HepG2 (cell line): ENCODE data around the gene WBP1. TPM values are rescaled to one million over a fixed set of nuclear protein-coding genes. Genes with fewer than 3 reads are reported as not detected.

Experiments
- ARID4A ChIP-seq: sonication (generic); formaldehyde crosslinking; IDR thresholded peaks from 2 replicates; pipeline ENCODE4 v1.5.0; 2020; ENCODE audit warnings: mild to moderate bottlenecking, missing genetic modification reagents, borderline replicate concordance
- KIAA2018 ChIP-seq: sonication (generic); formaldehyde crosslinking; IDR thresholded peaks from 2 replicates; pipeline ENCODE4 v1.5.0; 2020; ENCODE audit warnings: mild to moderate bottlenecking, missing genetic modification reagents, borderline replicate concordance
- SALL2 ChIP-seq: sonication (generic); formaldehyde crosslinking; IDR thresholded peaks from 2 replicates; pipeline ENCODE4 v1.8.1; 2023; ENCODE audit warnings: mild to moderate bottlenecking, missing genetic modification reagents, inconsistent platforms
- XBP1 ChIP-seq: sonication (generic); formaldehyde crosslinking; IDR thresholded peaks from 2 replicates; pipeline ENCODE4 v1.5.0; 2020; ENCODE audit warnings: missing genetic modification reagents
- ZHX2 ChIP-seq, 2 experiments: sonication (generic) in 1 of 2; formaldehyde crosslinking in 1 of 2; IDR thresholded peaks; 2 replicates each; pipeline versions ENCODE4 v1.6.1 to v1.9.0; 2014 to 2022; ENCODE audit warnings: antibody characterized with exemption in 1 of 2, borderline replicate concordance in 1 of 2, inconsistent platforms in 1 of 2, low read depth in 1 of 2, missing genetic modification reagents in 1 of 2
- ZNF75D ChIP-seq: sonication (generic); formaldehyde crosslinking; IDR thresholded peaks from 2 replicates; pipeline ENCODE4 v1.8.1; 2023; ENCODE audit warnings: missing genetic modification reagents, mild to moderate bottlenecking, borderline replicate concordance
- polyA plus RNA-seq, 8 experiments: library from polyadenylated mRNA; depleted of rRNA in 3 of 8; stranded (reverse) in 7 of 8; unstranded in 1 of 8; fragments of >200 nt; fragmentation: Illumina TruSeq in 4 of 8; extraction: Trizol in 4 of 8; gene quantifications; 2 replicates each; pipeline versions ENCODE4 v1.2.1 to v1.2.3, GENCODE V29; 2011 to 2016; ENCODE audit warnings: low read depth in 4 of 8, missing spikeins in 1 of 8, mixed read lengths in 1 of 8; ENCODE audit not compliant: insufficient read depth in 1 of 8
- total RNA-seq, 5 experiments: library from RNA; depleted of rRNA; stranded (reverse); fragments of >200 nt; fragmentation: Illumina TruSeq; extraction: Trizol; gene quantifications; 2 replicates each; pipeline ENCODE4 v1.2.3, GENCODE V29; 2016; ENCODE audit warnings: low read depth in 1 of 5
- TF ChIP-seq, protein P1 (sequence below): sonication (generic); formaldehyde crosslinking; IDR thresholded peaks from 2 replicates; pipeline ENCODE4 v1.8.1; 2023; ENCODE audit warnings: missing genetic modification reagents, mild to moderate bottlenecking, borderline replicate concordance

Gene WBP1
- total and polyA plus RNA-seq, 2 of the 13 experiments (the other 11 are each of a cell fraction or from before 2014, with no cell fraction given): 38.8 to 85.7 TPM

- no peak for TF ChIP-seq ZHX2 (IDR thresholded peaks at IDR 0.05; ENCODE audit: low read depth)
- TF ChIP-seq ZHX2 (CRISPR knock-in tag; IDR thresholded peaks at IDR 0.05; ENCODE audit: borderline replicate concordance): no peak; the same call in 1 of the 2 replicates
- 0 out of 2 replicates have a peak, but pooled peaks have one; percentile 35 for TF ChIP-seq XBP1 (CRISPR knock-in tag)
- TF ChIP-seq, protein P1, sequence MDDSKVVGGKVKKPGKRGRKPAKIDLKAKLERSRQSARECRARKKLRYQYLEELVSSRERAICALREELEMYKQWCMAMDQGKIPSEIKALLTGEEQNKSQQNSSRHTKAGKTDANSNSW (CRISPR knock-in tag): peak; percentile 28; the same call in 1 of the 2 replicates
- 0 out of 2 replicates have a peak, but pooled peaks have one; percentile 53 for TF ChIP-seq KIAA2018 (CRISPR knock-in tag)
- TF ChIP-seq ARID4A (CRISPR knock-in tag): peak; percentile 85
- TF ChIP-seq SALL2 (CRISPR knock-in tag): peak; percentile 80; the same call in 1 of the 2 replicates
- TF ChIP-seq ZNF75D (CRISPR knock-in tag): peak; percentile 77; the same call in 1 of the 2 replicates
Observed at GRCh38 chr2:74440378-74441169, 17.7 kb upstream of the WBP1 start (continued).
